Right kidney (tissue), 1 donor: ENCODE data around the gene FCER1A.

Experiments
- DNase-seq: peaks from one replicate; pipeline ENCODE4 v3.0.0-alpha.2; 2016

Gene FCER1A

DNA sequence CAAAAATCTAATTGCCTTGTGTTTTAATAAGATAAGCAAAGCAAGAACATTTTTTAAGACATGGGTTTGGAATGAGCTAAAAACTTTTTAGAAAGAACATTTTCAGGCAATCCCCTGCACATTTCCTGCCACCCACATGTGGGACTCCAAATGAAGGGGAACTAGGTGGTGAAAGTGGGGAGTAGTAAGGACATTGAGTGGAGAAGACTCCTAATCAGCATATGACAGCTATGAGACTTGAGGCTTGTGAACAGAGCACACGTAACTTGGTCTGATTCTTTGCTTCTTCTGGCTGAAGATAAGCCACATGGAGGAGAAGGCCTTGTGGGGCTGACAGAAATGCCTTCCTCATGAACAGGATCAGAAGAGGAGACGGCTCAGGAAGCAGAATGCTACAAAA lies 50.3 kb downstream of the FCER1A start:
- no peak for DNase-seq
